ENCODE results near the gene CBFA2T2.
"Not testable (repeated sequence)": the region's sequence is repeated elsewhere in the genome, so short reads cannot be mapped to it uniquely, and the experiment has no call there.

Gene CBFA2T2

DNA sequence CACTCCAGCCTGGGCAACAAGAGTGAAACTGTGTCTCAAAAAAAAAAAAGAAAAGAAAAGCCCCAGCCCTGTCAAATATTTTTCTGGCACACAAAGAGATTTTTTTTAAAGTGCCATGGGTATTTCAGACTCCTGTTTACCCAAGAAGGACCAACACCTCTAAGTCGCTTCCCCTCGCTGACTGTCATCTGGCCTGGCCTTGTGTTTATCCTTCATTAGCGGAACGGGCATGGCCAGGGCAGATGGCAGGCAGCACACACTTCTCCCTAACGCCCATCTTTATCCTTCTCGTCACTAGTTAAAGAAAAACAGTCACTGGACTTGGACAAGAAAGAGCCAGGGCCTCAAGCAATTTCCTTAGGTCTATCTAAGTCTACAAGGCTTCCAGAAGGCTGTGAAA, 7.3 kb upstream of the CBFA2T2 start:
- no peak for DNase-seq (ENCODE audit: extremely low read depth, low read depth)
- TF ChIP-seq, protein P1, sequence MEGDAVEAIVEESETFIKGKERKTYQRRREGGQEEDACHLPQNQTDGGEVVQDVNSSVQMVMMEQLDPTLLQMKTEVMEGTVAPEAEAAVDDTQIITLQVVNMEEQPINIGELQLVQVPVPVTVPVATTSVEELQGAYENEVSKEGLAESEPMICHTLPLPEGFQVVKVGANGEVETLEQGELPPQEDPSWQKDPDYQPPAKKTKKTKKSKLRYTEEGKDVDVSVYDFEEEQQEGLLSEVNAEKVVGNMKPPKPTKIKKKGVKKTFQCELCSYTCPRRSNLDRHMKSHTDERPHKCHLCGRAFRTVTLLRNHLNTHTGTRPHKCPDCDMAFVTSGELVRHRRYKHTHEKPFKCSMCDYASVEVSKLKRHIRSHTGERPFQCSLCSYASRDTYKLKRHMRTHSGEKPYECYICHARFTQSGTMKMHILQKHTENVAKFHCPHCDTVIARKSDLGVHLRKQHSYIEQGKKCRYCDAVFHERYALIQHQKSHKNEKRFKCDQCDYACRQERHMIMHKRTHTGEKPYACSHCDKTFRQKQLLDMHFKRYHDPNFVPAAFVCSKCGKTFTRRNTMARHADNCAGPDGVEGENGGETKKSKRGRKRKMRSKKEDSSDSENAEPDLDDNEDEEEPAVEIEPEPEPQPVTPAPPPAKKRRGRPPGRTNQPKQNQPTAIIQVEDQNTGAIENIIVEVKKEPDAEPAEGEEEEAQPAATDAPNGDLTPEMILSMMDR (IDR thresholded peaks at IDR 0.05; ENCODE audit: low read depth, low read length, missing control alignments): no peak
- H3K4me3 ChIP-seq (replicated peaks; ENCODE audit: low read depth, low read length): no peak overlapping the region

DNA sequence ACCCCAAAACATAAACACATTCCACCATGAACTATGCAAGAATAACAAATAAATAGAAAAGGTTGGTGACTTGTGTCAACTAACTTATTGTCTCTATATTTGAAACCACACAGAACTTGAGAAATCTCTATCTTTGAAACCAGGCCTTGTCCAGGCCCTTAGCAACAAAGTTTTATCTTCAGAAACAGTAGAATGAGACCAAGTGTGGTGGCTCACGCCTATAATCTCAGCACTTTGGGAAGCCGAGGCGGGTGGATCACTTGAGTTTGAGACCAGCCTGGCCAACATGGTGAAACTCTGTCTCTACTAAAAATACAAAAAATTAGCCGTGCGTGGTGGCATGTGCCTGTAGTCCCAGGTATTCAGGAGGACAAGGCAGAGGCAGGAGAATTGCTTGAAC, 6.7 kb upstream of the CBFA2T2 start:
- H3K4me3 ChIP-seq (replicated peaks; ENCODE audit: low read depth, low read length); DNase-seq (ENCODE audit: extremely low read depth, low read depth): not testable (repeated sequence)

DNA sequence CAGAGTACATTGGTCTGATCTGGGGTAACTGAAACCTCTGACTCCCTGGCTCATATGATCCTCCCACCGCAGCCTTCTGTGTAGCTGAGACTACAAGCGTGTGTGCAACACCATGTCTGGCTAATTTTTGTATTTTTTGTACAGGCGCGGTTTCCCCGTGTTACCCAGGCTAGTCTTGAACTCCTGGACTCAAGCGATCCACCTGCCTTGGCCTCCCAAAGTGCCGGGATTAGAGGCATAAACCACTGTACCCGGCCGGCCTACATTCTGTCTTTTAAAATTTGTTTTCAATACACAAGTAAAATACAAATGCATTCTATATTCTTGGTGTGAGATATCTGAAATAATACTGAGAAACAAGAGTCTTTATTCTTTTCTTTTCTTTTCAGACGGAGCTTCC, 1.7 kb upstream of the CBFA2T2 start:
- H3K4me3 ChIP-seq (replicated peaks; ENCODE audit: low read depth, low read length): no peak overlapping the region
- TF ChIP-seq, protein P1 (IDR thresholded peaks at IDR 0.05; ENCODE audit: low read depth, low read length, missing control alignments): no peak
- no peak for DNase-seq (ENCODE audit: extremely low read depth, low read depth)

DNA sequence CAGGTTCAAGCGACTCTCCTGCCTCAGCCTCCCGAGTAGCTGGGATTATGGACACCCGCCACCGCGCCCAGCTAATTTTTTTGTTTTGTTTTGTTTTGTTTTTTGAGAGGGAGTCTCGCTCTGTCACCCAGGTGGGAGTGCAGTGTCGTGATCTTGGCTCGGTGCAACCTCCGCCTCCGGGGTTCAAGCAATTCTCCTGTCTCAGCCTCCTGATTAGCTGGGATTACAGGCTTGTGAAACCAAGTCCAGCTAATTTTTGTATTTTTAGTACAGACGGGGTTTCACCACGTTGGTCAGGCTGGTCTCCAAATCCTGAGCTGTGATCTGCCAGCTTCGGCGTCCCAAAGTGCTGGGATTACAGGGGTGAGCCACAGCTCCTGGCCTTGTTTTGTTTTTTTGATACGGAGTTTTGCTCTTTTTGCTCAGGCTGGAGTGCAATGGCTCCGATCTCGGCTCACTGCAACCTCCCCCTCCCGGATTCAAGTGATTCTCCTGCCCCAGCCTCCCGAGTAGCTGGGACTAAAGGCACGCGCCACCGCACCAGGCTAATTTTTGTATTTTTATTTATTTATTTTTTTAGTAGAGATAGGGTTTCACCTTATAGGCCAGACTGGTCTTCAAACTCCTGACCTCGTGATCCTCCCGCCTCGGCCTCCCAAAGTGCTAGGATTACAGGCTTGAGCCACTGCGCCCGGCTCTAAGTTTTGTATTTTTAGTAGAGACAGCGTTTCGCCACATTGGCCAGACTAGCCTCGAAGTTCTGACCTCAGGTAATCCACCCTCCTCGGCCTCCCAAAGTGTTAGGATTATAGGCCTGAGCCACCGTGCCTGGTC, 1.0 kb upstream of the CBFA2T2 start:
- peak overlapping the region; percentile 70 for H3K4me3 ChIP-seq (replicated peaks; ENCODE audit: low read depth, low read length)

DNA sequence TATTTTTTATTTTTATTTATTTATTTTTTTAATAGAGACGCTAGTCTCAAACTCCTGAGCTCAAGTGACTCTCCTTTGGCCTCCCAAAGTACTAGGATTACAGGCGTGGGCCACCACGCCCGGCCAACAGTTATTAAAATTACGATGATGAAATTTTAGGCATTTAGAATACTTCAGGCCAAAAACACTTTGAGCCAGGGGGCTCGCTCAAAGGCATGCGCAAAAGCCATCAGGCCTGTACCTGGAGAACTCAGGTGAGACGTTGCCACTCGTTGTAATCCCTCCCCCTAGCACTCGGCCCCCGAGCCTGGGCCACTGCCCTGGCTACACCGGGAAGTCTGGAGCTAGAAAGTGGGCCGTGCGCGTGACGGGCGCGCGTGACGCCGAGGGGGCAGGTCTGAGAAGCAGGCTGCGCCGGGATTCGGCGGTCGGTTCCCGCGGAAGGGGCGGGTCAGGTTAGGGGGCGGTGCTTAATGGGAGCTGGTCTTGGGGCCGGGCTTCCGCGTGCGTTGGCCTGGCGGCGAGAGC, 337 bp upstream of the CBFA2T2 start:
- peak; percentile 66 for DNase-seq (ENCODE audit: extremely low read depth, low read depth)
- TF ChIP-seq, protein P1 (IDR thresholded peaks at IDR 0.05; ENCODE audit: low read depth, low read length, missing control alignments): no peak
- peak overlapping the region; percentile 70 for H3K4me3 ChIP-seq (replicated peaks; ENCODE audit: low read depth, low read length)

More for the DNA sequence above, 1.0 kb upstream of the CBFA2T2 start:
- DNase-seq (ENCODE audit: extremely low read depth, low read depth): not testable (repeated sequence)

DNA sequence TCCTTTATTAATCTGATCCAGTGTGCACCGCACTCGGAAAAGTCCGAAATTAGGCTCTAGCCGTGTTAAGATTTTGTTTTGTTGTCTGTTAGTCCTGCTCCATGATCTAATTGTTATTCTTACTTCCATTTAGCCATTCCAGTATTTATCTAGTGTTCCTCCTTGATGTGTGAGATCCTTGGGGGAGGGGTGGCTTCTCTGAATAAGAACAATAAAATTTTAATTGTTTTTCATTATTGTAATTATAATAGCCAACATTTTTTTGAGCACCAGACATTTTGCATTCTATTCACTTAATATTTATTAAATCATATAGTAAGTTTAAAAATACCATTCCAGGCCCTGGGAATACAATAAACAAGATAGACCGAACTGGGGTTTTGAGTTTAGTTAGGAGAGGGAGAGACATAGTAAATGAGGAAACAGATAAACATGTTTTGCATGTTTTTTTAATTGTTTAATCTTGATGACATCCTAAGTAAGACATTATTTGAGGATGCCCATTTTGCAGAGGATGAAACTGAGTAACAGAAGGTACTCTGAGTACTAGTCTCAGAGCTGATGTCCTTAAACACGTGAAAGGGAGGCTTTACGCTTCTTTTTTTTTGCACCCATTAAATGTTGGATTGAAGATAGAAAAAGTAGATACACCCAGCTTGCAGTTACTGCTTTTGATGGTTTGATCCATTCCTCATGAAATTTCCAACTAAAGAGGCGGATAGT, 1.2 kb downstream of the CBFA2T2 start:
- no peak for DNase-seq (ENCODE audit: extremely low read depth, low read depth)
- TF ChIP-seq, protein P1 (IDR thresholded peaks at IDR 0.05; ENCODE audit: low read depth, low read length, missing control alignments): no peak

DNA sequence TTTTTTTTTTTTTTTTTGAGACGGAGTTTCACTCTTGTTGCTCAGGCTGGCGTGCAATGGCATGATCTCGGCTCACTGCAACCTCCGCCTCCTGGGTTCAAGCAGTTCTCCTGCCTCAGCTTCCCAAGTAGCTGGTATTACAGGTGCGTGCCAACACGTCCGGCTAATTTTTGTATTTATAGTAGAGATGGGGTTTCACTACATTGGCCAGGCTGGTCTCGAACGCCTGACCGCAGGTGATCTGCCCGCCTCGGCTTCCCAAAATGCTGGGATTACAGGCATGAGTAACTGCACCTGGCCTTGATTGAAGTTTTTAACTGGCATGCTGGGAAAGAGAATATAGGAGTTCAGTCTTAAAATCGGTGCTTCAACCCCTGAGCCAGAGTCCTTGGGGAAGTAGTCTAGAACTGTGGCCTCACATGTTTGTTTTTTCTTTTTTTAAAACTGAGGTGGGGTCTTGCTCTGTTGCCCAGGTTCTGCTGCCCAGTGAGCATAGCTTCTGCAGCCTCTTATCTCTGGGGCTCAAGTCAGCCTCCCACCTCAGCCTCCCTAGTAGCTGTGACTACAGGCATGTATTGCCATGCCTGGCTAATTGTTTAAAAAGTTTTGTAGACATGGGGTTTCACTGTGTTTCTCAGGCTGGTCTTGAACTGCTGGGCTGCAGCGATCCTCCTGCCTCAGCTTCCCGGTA, 3.3 kb downstream of the CBFA2T2 start:
- TF ChIP-seq, protein P1 (IDR thresholded peaks at IDR 0.05; ENCODE audit: low read depth, low read length, missing control alignments): no peak
- DNase-seq (ENCODE audit: extremely low read depth, low read depth): no peak
- H3K4me3 ChIP-seq (replicated peaks; ENCODE audit: low read depth, low read length): no peak overlapping the region

More for the DNA sequence above, 1.2 kb downstream of the CBFA2T2 start:
- H3K4me3 ChIP-seq (replicated peaks; ENCODE audit: low read depth, low read length): peak overlapping the region; percentile 70

DNA sequence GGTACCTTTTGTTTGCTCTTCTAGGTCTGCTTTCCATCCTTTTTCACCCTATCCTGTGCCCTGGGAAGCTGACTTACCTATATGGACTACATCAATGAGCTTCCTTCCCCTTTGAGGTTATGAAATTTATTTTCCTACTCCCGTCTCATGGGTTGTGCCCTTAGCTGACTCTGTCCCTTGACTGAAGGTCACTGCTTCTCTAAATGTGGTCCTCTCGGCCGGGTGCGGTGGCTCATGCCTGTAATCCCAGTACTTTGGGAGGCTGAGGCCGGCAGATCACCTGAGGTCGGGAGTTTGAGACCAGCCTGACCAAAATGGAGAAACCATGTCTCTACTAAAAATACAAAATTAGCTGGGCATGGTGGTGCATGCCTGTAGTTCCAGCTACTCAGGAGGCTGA, 6.9 kb downstream of the CBFA2T2 start:
- DNase-seq (ENCODE audit: extremely low read depth, low read depth); H3K4me3 ChIP-seq (replicated peaks; ENCODE audit: low read depth, low read length): not testable (repeated sequence)

All from HFF-Myc (cell line).